Activated CD8-positive, alpha-beta T cell treated with anti-CD3 and anti-CD28 coated beads, Interleukin-2, amount 10 ng/mL, durations not matched to agents 7 days and 5 days (primary cell): ENCODE results near the gene LTBP4. TPM values are rescaled to one million over a fixed set of nuclear protein-coding genes. Genes with fewer than 3 reads are reported as not detected.

Experiments
- ATAC-seq: fragments of 150-1000 bp; cut with Tn5 transposase; one replicate; pipeline ENCODE4 v1.10.0; 2021; ENCODE audit warnings: moderate library complexity
- CTCF ChIA-PET: fragments of 350-600 bp; sonication (Branson Sonifier 250); formaldehyde crosslinking; loops from one replicate; lab custom pipeline; 2021; ENCODE audit warnings: antibody characterized with exemption; lab: Charles Lee
- POLR2A ChIA-PET: fragments of 350-600 bp; sonication (Branson Sonifier 250); formaldehyde crosslinking; loops from one replicate; lab custom pipeline; 2021; ENCODE audit warnings: antibody characterized with exemption; lab: Charles Lee
- DNase-seq: peaks from one replicate; pipeline ENCODE4 v3.0.0-alpha.2; 2020
- H3K27ac Mint-ChIP-seq: one replicate; pipeline ENCODE4 v1.8.0; 2021; ENCODE audit warnings: mild to moderate bottlenecking, mixed read lengths
- H3K27me3 Mint-ChIP-seq: one replicate; pipeline ENCODE4 v1.8.0; 2021; ENCODE audit warnings: low read depth, mixed read lengths
- H3K36me3 Mint-ChIP-seq: one replicate; pipeline ENCODE4 v1.8.0; 2021; ENCODE audit warnings: low read depth, mixed read lengths
- H3K4me1 Mint-ChIP-seq: one replicate; pipeline ENCODE4 v1.8.0; 2021; ENCODE audit warnings: low read depth, mixed read lengths
- H3K4me3 Mint-ChIP-seq: one replicate; pipeline ENCODE4 v1.8.0; 2021; ENCODE audit warnings: mild to moderate bottlenecking, mixed read lengths
- H3K9me3 Mint-ChIP-seq: one replicate; pipeline ENCODE4 v1.8.0; 2022; ENCODE audit warnings: mixed read lengths; ENCODE audit not compliant: insufficient read depth
- total RNA-seq, 2 experiments: library from RNA; stranded (reverse); gene quantifications; one replicate each; pipeline ENCODE4 v1.2.3, GENCODE V29; 2021

The LTBP4 gene
- total RNA-seq, 2 experiments from 2014 or later, result 54.3 to 54.7 TPM

- no peaks in the 10 kb centered on the region for H3K36me3 Mint-ChIP-seq
- ChIA-PET CTCF (interaction anchor here (1.0 to 3.0 kb wide), 2 partner anchors 27 to 142 kb away, joined by 3 to 21 read pairs; partner anchors contain the start of gene ACTMAP), POLR2A (no interaction called here)
- ATAC-seq (no peak), DNase-seq (no peak)
- H3K27ac Mint-ChIP-seq, result peak overlapping the region; percentile 64
- no peaks in the 10 kb centered on the region for H3K9me3 Mint-ChIP-seq
- H3K4me1 Mint-ChIP-seq, result peaks cover 81% of the 10 kb centered on the region
- peak overlapping the region; percentile 9 for H3K4me3 Mint-ChIP-seq
- peaks cover 1% of the 10 kb centered on the region for H3K27me3 Mint-ChIP-seq
These were observed 7.1 kb downstream of the LTBP4 start for GRCh38 chr19:40608240-40608621.

- Mint-ChIP-seq H3K27ac (peak overlapping the region; percentile 91), H3K4me3 (peak overlapping the region; percentile 76), H3K36me3 (no peaks in the 10 kb centered on the region), H3K9me3 (no peaks in the 10 kb centered on the region), H3K27me3 (no peaks in the 10 kb centered on the region), H3K4me1 (peaks cover 78% of the 10 kb centered on the region)
- CTCF ChIA-PET, result interaction anchor here (1.0 to 3.0 kb wide), 5 partner anchors 8 to 145 kb away, joined by 3 to 21 read pairs (median 3); partner anchors contain the start of genes ACTMAP and LTBP4
- DNase-seq, result no peak
- ATAC-seq, result no peak
- POLR2A ChIA-PET, result interaction anchor here (1.2 kb wide), 1 partner anchor 107 kb away, joined by 3 read pairs; no protein-coding TSS in a partner anchor
These were observed 7.8 kb downstream of the LTBP4 start for GRCh38 chr19:40608957-40609356.

- peak; percentile 54 for ATAC-seq
- no peaks in the 10 kb centered on the region for H3K36me3 Mint-ChIP-seq
- ChIA-PET CTCF (interaction anchor here (1.0 to 3.0 kb wide), 6 partner anchors 9 to 146 kb away, joined by 3 to 21 read pairs (median 4); partner anchors contain the start of genes ACTMAP and LTBP4), POLR2A (interaction anchor here (0.7 to 1.2 kb wide), 4 partner anchors 15 to 168 kb away, joined by 3 read pairs; partner anchors contain the start of gene RAB4B)
- H3K27ac Mint-ChIP-seq, result peak overlapping the region; percentile 91
- H3K4me1 Mint-ChIP-seq, result peaks cover 78% of the 10 kb centered on the region
- H3K27me3 Mint-ChIP-seq, result no peaks in the 10 kb centered on the region
- no peaks in the 10 kb centered on the region for H3K9me3 Mint-ChIP-seq
- DNase-seq, result peak; percentile 91
- H3K4me3 Mint-ChIP-seq, result peak overlapping the region; percentile 76
These were observed 8.6 kb downstream of the LTBP4 start for GRCh38 chr19:40609561-40610395.

- no peaks in the 10 kb centered on the region for H3K9me3 Mint-ChIP-seq
- ChIA-PET CTCF (interaction anchor here (1.2 to 3.0 kb wide), 4 partner anchors 8 to 40 kb away, joined by 3 to 21 read pairs (median 6); partner anchors contain the start of gene LTBP4), POLR2A (interaction anchor here (1.1 to 1.2 kb wide), 3 partner anchors 16 to 168 kb away, joined by 3 read pairs; partner anchors contain the start of gene RAB4B)
- H3K36me3 Mint-ChIP-seq, result peaks cover 2% of the 10 kb centered on the region
- H3K27ac Mint-ChIP-seq, result peak overlapping the region; percentile 91
- peak; percentile 55 for DNase-seq
- peak overlapping the region; percentile 76 for H3K4me3 Mint-ChIP-seq
- ATAC-seq, result no peak
- peaks cover 78% of the 10 kb centered on the region for H3K4me1 Mint-ChIP-seq
- no peaks in the 10 kb centered on the region for H3K27me3 Mint-ChIP-seq
These were observed 9.4 kb downstream of the LTBP4 start for GRCh38 chr19:40610396-40611064.

- ATAC-seq (no peak), DNase-seq (no peak)
- peaks cover 2% of the 10 kb centered on the region for H3K36me3 Mint-ChIP-seq
- CTCF ChIA-PET, result interaction anchor here (3.0 kb wide), 1 partner anchor 24 kb away, joined by 21 read pairs; no protein-coding TSS in a partner anchor
- POLR2A ChIA-PET, result interaction anchor here (1.1 kb wide), 1 partner anchor 167 kb away, joined by 3 read pairs; the partner anchor contains the start of gene RAB4B
- H3K27me3 Mint-ChIP-seq, result no peaks in the 10 kb centered on the region
- peak overlapping the region; percentile 76 for H3K4me3 Mint-ChIP-seq
- peak overlapping the region; percentile 91 for H3K27ac Mint-ChIP-seq
- H3K9me3 Mint-ChIP-seq, result no peaks in the 10 kb centered on the region
- H3K4me1 Mint-ChIP-seq, result peaks cover 76% of the 10 kb centered on the region
These were observed 9.9 kb downstream of the LTBP4 start for GRCh38 chr19:40611096-40611495.

- no peak overlapping the region for H3K4me3 Mint-ChIP-seq
- ChIA-PET POLR2A (interaction anchor here (4.3 kb wide), 1 partner anchor 8 kb away, joined by 33 read pairs; no protein-coding TSS in a partner anchor), CTCF (no interaction called here)
- peaks cover 70% of the 10 kb centered on the region for H3K4me1 Mint-ChIP-seq
- peak overlapping the region; percentile 62 for H3K27ac Mint-ChIP-seq
- ATAC-seq (no peak), DNase-seq (no peak)
- H3K9me3 Mint-ChIP-seq, result no peaks in the 10 kb centered on the region
- no peaks in the 10 kb centered on the region for H3K27me3 Mint-ChIP-seq
- peaks cover 2% of the 10 kb centered on the region for H3K36me3 Mint-ChIP-seq
These were observed 10.9 kb downstream of the LTBP4 start for GRCh38 chr19:40611900-40612698.

GRCh38 chr19:40612831-40613689, 11.9 kb downstream of the LTBP4 start:
- peak; percentile 4 for ATAC-seq
- Mint-ChIP-seq H3K4me3 (peak overlapping the region; percentile 90), H3K4me1 (peaks cover 61% of the 10 kb centered on the region), H3K27me3 (no peaks in the 10 kb centered on the region), H3K9me3 (no peaks in the 10 kb centered on the region), H3K27ac (peak overlapping the region; percentile 94), H3K36me3 (peaks cover 2% of the 10 kb centered on the region)
- POLR2A ChIA-PET, result interaction anchor here (1.0 to 4.3 kb wide), 2 partner anchors 9 to 192 kb away, joined by 6 to 33 read pairs; no protein-coding TSS in a partner anchor
- DNase-seq, result peak; percentile 82
- CTCF ChIA-PET, result interaction anchor here (0.6 to 3.8 kb wide), 7 partner anchors 8 to 192 kb away, joined by 3 to 25 read pairs (median 4); partner anchors contain the start of gene LTBP4

GRCh38 chr19:40613690-40614621, 12.8 kb downstream of the LTBP4 start:
- peaks cover 2% of the 10 kb centered on the region for H3K36me3 Mint-ChIP-seq
- no peaks in the 10 kb centered on the region for H3K27me3 Mint-ChIP-seq
- peak overlapping the region; percentile 90 for H3K4me3 Mint-ChIP-seq
- peak overlapping the region; percentile 94 for H3K27ac Mint-ChIP-seq
- peak; percentile 70 for ATAC-seq
- DNase-seq, result peak; percentile 90
- ChIA-PET CTCF (interaction anchor here (0.6 to 3.8 kb wide), 9 partner anchors 9 to 43 kb away, joined by 3 to 47 read pairs (median 9); partner anchors contain the start of gene LTBP4), POLR2A (interaction anchor here (1.0 to 4.3 kb wide), 2 partner anchors 10 to 193 kb away, joined by 6 to 33 read pairs; no protein-coding TSS in a partner anchor)
- no peaks in the 10 kb centered on the region for H3K9me3 Mint-ChIP-seq
- H3K4me1 Mint-ChIP-seq, result peaks cover 56% of the 10 kb centered on the region
